Testis (tissue), 2 donors: ENCODE measurements around the gene NPL.

Experiments used
- CTCF ChIP-seq, 3 experiments: fragments of 450-650 bp in 2 of 3; fragments of 200-600 bp in 1 of 3; sonication (generic) in 1 of 3; IDR thresholded peaks; one replicate each; pipeline ENCODE4 v1.5.1; 2016 to 2019; ENCODE audit warnings: antibody characterized with exemption in 3 of 3, mild to moderate bottlenecking in 2 of 3, moderate library complexity in 1 of 3
- POLR2A ChIP-seq: fragments of 450-650 bp; IDR thresholded peaks from one replicate; pipeline ENCODE4 v1.6.1; 2017; ENCODE audit warnings: antibody characterized with exemption, mild to moderate bottlenecking, moderate library complexity

- TF ChIP-seq CTCF (IDR thresholded peaks at IDR 0.05) (no peak), POLR2A (no peak)
Measured at GRCh38 chr1:182770232-182770631, 19.3 kb upstream of the NPL start.
